Smooth muscle cell (in vitro differentiated cells): ENCODE results near the gene SLC4A8. TPM values are rescaled to one million over a fixed set of nuclear protein-coding genes. Genes with fewer than 3 reads are reported as not detected.
"Not testable (repeated sequence)": the region's sequence is repeated elsewhere in the genome, so short reads cannot be mapped to it uniquely, and the experiment has no call there.

Source experiments
- DNase-seq: peaks from one replicate; lab custom pipeline; 2025; ENCODE audit not compliant: unreplicated experiment; lab: John Stamatoyannopoulos, UW
- H2AFZ ChIP-seq: fragments of 200-600 bp; sonication (generic); 2 replicates; pipeline ENCODE4 v1.6.0; 2016; ENCODE audit warnings: antibody characterized with exemption, low read depth, mild to moderate bottlenecking
- H3F3A ChIP-seq: fragments of 200-600 bp; sonication (generic); 2 replicates; pipeline ENCODE4 v1.6.0; 2017; ENCODE audit warnings: antibody characterized with exemption, low read depth
- H3K27ac ChIP-seq: fragments of 200-600 bp; sonication (generic); 2 replicates; pipeline ENCODE4 v1.5.1; 2016; ENCODE audit warnings: low read depth, mild to moderate bottlenecking
- H3K27me3 ChIP-seq: fragments of 200-600 bp; sonication (generic); 2 replicates; pipeline ENCODE4 v1.6.1; 2016; ENCODE audit warnings: low read depth, mild to moderate bottlenecking
- H3K36me3 ChIP-seq: fragments of 200-600 bp; sonication (generic); 2 replicates; pipeline ENCODE4 v1.5.1; 2016; ENCODE audit warnings: low read depth
- H3K4me1 ChIP-seq: fragments of 200-600 bp; sonication (generic); 2 replicates; pipeline ENCODE4 v1.5.1; 2016; ENCODE audit warnings: low read depth
- H3K4me2 ChIP-seq: fragments of 200-600 bp; sonication (generic); 2 replicates; pipeline ENCODE4 v1.6.0; 2016; ENCODE audit warnings: mild to moderate bottlenecking
- H3K4me3 ChIP-seq: fragments of 200-600 bp; sonication (generic); 2 replicates; pipeline ENCODE4 v1.5.1; 2016; ENCODE audit warnings: mild to moderate bottlenecking
- H3K79me2 ChIP-seq: fragments of 200-600 bp; sonication (generic); 2 replicates; pipeline ENCODE4 v1.6.0; 2016; ENCODE audit warnings: low read depth, mild to moderate bottlenecking
- H3K9ac ChIP-seq: fragments of 200-600 bp; sonication (generic); 2 replicates; pipeline ENCODE4 v1.6.0; 2016; ENCODE audit warnings: low read depth
- H3K9me3 ChIP-seq: fragments of 200-600 bp; sonication (generic); replicated peaks from 2 replicates; pipeline ENCODE4 v1.5.1; 2016; ENCODE audit warnings: low read depth
- H4K20me1 ChIP-seq: fragments of 200-600 bp; sonication (generic); 2 replicates; pipeline ENCODE4 v1.6.0; 2016; ENCODE audit warnings: low read depth
- WGBS: methylation state at CpG from one replicate; pipeline ENCODE4 v1.1.7; 2016; ENCODE audit warnings: low lambda C conversion rate; 5-methylcytosine and 5-hydroxymethylcytosine counted together
- polyA plus RNA-seq: library from polyadenylated mRNA; unstranded; fragments of >200 nt; fragmentation: Nextera tagmentation; extraction: Ambion mirVana; gene quantifications from 2 replicates; pipeline ENCODE4 v1.2.1, GENCODE V29; 2016
- total RNA-seq: library from RNA; depleted of rRNA; stranded (reverse); fragments of >200 nt; gene quantifications from 2 replicates; pipeline ENCODE4 v1.2.3, GENCODE V29; 2014
- TF ChIP-seq, protein P1 (sequence below): fragments of 200-600 bp; sonication (generic); IDR thresholded peaks from 2 replicates; pipeline ENCODE4 v1.5.1; 2017; ENCODE audit warnings: borderline replicate concordance, mild to moderate bottlenecking, antibody characterized with exemption; ENCODE audit not compliant: insufficient read depth, poor library complexity, severe bottlenecking

The SLC4A8 gene
- total and polyA plus RNA-seq, 2 experiments from 2014 or later, result 1.00 to 5.2 TPM

- Histone ChIP-seq H3K9ac (no peak overlapping the region), H3K36me3 (no peaks in the 10 kb centered on the region), H3K4me1 (peaks cover 3% of the 10 kb centered on the region), H3F3A (no peaks in the 10 kb centered on the region), H3K79me2 (no peaks in the 10 kb centered on the region), H3K27ac (no peak overlapping the region), H2AFZ (no peak overlapping the region), H3K4me3 (no peak overlapping the region), H3K27me3 (no peaks in the 10 kb centered on the region), H3K9me3 (no peaks in the 10 kb centered on the region), H4K20me1 (no peaks in the 10 kb centered on the region), H3K4me2 (no peak overlapping the region)
- WGBS, result 90% methylated on average over 11 of the region's 11 CpGs
- TF ChIP-seq, protein P1, sequence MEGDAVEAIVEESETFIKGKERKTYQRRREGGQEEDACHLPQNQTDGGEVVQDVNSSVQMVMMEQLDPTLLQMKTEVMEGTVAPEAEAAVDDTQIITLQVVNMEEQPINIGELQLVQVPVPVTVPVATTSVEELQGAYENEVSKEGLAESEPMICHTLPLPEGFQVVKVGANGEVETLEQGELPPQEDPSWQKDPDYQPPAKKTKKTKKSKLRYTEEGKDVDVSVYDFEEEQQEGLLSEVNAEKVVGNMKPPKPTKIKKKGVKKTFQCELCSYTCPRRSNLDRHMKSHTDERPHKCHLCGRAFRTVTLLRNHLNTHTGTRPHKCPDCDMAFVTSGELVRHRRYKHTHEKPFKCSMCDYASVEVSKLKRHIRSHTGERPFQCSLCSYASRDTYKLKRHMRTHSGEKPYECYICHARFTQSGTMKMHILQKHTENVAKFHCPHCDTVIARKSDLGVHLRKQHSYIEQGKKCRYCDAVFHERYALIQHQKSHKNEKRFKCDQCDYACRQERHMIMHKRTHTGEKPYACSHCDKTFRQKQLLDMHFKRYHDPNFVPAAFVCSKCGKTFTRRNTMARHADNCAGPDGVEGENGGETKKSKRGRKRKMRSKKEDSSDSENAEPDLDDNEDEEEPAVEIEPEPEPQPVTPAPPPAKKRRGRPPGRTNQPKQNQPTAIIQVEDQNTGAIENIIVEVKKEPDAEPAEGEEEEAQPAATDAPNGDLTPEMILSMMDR, result no peak
- no peak for DNase-seq
Measured at GRCh38 chr12:51450806-51451205, 26.2 kb downstream of the SLC4A8 start.

DNA sequence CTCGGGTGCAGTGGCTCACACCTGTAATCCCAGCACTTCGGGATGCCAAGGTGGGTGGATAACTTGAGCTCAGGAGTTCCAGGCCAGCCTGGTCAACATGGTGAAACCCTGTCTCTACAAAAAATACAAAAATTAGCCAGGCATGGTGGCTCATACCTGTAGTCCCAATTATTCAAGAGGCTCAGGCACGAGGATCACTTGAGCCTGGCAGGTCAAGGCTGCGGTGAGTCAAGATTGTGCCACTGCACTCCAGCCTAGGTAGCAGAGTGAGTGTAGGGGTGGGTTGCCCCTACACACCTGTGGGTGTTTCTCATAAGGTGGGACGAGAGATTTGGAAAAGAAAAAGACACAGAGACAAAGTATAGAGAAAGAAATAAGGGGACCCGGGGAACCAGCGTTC, 29.4 kb downstream of the SLC4A8 start:
- H3K9me3 ChIP-seq, H3K4me2 ChIP-seq, DNase-seq, H3K4me3 ChIP-seq, H3K79me2 ChIP-seq, H4K20me1 ChIP-seq, H3K4me1 ChIP-seq, H2AFZ ChIP-seq, H3F3A ChIP-seq, H3K27ac ChIP-seq, H3K9ac ChIP-seq, H3K36me3 ChIP-seq, H3K27me3 ChIP-seq: not testable (repeated sequence)
- WGBS, result 84% methylated on average over 7 of the region's 7 CpGs

- not testable (repeated sequence) for H3F3A ChIP-seq, H3K27ac ChIP-seq, H3K9me3 ChIP-seq, H3K36me3 ChIP-seq, DNase-seq, H3K4me2 ChIP-seq, H3K4me3 ChIP-seq, H4K20me1 ChIP-seq, H2AFZ ChIP-seq, H3K27me3 ChIP-seq, H3K79me2 ChIP-seq, H3K9ac ChIP-seq, H3K4me1 ChIP-seq
- WGBS, result 82% methylated on average over 3 of the region's 6 CpGs
Measured at GRCh38 chr12:51455050-51455449, 30.4 kb downstream of the SLC4A8 start.

- Histone ChIP-seq H3K36me3 (no peaks in the 10 kb centered on the region), H3K9me3 (no peaks in the 10 kb centered on the region), H3F3A (no peaks in the 10 kb centered on the region), H4K20me1 (no peaks in the 10 kb centered on the region), H3K9ac (no peak overlapping the region), H3K4me2 (no peak overlapping the region), H3K27me3 (no peaks in the 10 kb centered on the region), H3K79me2 (no peaks in the 10 kb centered on the region), H3K4me3 (no peak overlapping the region), H3K4me1 (peaks cover 3% of the 10 kb centered on the region), H3K27ac (no peak overlapping the region), H2AFZ (no peak overlapping the region)
- TF ChIP-seq, protein P1, result no peak
- DNase-seq, result no peak
Measured at GRCh38 chr12:51458635-51459034, 34.0 kb downstream of the SLC4A8 start.

- H3K27ac ChIP-seq, result no peak overlapping the region
- no peaks in the 10 kb centered on the region for H3F3A ChIP-seq
- 88% methylated on average over 2 of the region's 2 CpGs for WGBS
- H3K4me2 ChIP-seq, result no peak overlapping the region
- no peak overlapping the region for H2AFZ ChIP-seq
- DNase-seq, result no peak
- TF ChIP-seq, protein P1, result no peak
- no peaks in the 10 kb centered on the region for H4K20me1 ChIP-seq
- no peak overlapping the region for H3K4me3 ChIP-seq
- H3K9me3 ChIP-seq, result no peaks in the 10 kb centered on the region
- H3K79me2 ChIP-seq, result no peaks in the 10 kb centered on the region
- H3K36me3 ChIP-seq, result no peaks in the 10 kb centered on the region
- no peaks in the 10 kb centered on the region for H3K27me3 ChIP-seq
- no peaks in the 10 kb centered on the region for H3K4me1 ChIP-seq
- no peak overlapping the region for H3K9ac ChIP-seq
Measured at GRCh38 chr12:51460519-51460918, 35.9 kb downstream of the SLC4A8 start.
